Pulmonary artery endothelial cell (primary cell): ENCODE measurements around the gene FAM228A. TPM values are rescaled to one million over a fixed set of nuclear protein-coding genes. Genes with fewer than 3 reads are reported as not detected.
"Not testable (repeated sequence)": the region's sequence is repeated elsewhere in the genome, so short reads cannot be mapped to it uniquely, and the experiment has no call there.

Experiments
- DNase-seq: peaks from one replicate; pipeline ENCODE4 v3.0.0-alpha.2; 2011; ENCODE audit warnings: low read depth, low spot score
- total RNA-seq: library from RNA; depleted of rRNA; stranded (reverse); fragments of >200 nt; gene quantifications from 2 replicates; pipeline ENCODE4 v1.2.3, GENCODE V29; 2014

The FAM228A gene
- total RNA-seq, result 0.14 and 0.46 TPM in 2 replicates

DNA sequence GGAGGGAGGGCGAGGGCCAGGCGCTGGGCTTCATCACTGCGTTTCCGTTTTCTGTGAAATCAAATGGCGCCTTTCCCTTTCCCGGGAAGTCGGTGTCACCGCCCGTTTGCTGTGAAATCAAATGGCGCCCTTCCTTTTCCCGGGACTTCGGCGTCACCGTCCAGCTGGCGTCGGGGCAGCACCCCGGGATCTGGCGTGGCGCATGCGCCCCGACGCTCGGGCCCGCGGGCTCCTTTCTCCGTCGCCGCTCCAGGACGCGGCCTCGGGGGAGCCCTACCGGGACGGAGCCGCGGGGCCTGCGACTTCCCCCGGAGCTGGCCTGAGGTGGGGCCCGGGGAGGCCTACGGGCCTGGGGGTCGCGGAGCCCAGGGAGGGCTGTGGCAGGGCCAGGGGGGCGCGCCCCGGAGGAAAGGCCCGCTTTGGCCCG lies at the start of gene FAM228A:
Gene FAM228A, plus strand, starts transcription at position 203 of the 427 bp plus-strand sequence. CDS start 428 bp downstream, outside the sequence.
- no peak for DNase-seq

DNA sequence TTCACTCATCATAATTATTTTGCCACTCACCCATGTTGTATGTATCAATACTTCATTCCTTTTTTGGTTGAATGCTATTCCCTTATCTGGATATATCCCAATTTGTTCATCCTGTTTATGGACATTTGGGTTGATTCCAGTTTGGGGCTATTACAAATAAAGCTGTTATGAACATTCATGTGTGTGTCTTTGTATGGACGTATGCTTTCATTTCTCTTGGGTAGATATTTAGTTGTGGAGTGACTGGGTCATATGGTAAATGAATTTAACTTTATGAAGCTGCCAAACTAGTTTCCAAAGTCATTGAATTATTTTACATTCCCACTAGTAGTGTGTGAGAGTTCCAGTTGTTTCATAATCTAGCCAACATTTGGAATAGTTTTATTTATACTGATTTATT lies 48.9 kb upstream of the FAM228A start:
- no peak for DNase-seq

DNA sequence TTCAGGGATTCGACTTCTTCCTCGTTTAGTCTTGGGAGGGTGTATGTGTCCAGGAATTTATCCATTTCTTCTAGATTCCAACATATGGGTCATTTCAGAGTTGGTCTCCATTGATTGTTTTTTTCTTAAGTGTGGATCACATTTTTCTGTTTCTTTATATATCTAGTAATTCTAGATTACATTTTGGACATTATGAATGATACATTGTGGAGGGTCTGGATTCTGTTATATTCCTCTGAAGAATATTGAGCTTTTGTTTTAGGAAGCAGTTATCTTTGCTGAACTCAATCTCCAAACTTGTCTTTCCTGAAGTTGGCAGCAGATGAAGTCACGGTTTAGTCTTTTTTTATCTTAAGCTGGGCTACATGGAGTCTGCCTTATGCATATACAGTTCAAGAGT lies 42.3 kb upstream of the FAM228A start:
- no peak for DNase-seq

DNA sequence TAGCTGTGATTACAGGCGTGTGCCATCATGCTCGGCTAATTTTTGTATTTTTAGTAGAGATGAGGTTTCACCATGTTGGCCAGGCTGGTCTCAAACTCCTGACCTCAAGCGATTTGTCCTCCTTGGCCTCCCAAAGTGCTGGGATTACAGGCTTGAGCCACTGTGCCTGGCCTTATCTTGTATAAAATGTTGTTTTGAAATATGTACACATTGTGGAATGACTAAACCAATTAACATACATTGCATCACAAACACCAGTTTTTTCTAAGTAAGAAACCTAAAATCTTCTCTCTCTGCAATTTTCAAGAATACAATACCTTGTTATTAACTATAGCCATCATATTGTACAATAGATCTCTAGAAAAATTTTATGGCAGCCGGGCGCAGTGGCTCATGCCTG lies 34.5 kb upstream of the FAM228A start:
- DNase-seq, result not testable (repeated sequence)

DNA sequence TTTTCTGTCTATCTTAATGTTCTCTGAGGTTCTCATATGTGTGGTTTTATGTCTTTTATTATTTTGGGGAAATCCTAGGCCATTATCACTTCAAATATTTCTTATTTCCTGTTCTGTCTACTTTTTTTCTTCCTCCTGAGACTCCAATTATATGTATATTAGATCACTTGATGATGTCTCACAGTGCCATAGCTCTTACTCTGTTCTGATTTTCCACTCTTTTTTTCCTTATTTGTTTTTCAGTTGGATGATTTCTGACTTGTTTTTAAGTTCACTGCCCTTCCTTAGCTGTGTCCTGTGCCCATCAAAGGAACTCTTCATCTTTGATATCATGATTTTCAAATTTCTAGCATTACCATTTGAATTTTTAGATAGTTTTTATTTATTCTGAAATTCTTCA lies 27.5 kb upstream of the FAM228A start:
- no peak for DNase-seq

DNA sequence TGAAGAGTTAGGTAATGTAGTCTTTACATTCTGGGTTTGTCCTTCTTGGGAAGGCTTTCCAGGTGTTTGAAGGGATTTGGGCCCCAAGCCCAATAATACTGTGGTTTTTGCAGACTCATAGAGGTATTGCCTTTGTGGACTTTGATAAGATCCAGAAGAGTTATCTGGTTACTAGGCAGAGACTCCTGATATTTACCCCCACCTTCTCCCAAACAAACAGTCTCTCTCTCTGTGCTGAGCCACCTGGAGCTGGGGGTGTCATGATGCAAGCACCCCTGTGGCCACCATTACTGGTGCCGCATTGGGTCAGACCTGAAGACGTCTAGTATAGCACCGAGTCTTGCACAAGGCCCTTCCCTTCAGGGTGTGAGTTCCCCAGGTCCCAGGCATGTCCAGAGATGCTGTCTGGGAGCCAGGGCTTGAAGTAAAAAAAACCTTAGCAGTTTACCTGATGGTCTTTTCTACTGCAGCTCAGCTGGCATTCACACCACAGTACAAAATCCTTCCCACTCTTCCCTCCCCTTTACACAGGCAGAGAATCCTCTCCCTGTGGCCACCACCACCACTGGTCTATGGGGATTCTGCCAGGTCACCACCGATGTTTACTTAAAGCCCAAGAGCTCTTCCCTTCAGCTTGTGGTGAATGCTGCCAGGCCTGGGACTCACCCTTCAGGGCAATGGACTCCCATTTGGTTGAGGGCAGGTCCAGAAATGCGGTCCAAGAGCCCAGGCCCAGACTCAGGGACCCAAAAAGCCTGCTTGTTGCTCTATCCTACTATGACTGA lies 22.2 kb upstream of the FAM228A start:
- DNase-seq, result no peak

DNA sequence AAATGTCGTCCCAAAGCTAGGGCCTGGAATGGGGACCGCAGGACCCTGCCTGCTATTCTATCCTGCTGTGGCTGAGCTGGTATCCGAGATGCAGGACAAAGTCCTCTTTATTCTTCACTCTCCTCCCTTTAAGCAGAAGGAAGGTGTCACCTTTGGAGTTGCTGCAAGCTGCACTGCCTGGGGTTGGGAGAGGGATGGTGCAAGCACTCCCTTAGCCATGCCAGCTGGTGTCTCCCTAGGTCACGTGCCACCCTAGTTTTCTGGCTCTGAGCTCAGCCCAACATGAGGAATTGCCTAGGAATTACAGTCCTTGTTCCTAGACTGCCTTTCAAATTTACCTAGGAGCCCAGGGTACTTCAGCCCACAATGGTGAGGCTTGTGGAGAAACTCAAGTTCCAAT lies 21.4 kb upstream of the FAM228A start:
- no peak for DNase-seq

DNA sequence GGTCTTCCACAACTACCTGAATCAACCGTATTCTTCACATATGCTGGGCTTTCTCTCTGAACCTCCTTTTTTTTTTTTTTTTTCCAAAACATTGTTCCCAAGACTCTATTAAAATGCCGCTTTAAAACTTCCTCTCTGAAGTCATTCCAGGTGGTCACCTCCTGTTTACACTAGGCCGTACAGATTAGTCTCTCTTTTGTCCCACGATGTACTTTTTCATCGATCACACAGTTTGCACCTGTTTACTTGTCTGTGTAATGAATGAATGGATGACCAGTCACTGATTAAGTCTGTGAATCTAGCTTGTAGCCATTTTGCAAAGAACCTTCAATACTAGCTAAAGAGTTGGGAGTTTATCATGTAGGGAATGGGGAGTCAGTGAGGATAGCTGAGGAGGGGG lies 16.7 kb upstream of the FAM228A start:
- no peak for DNase-seq

DNA sequence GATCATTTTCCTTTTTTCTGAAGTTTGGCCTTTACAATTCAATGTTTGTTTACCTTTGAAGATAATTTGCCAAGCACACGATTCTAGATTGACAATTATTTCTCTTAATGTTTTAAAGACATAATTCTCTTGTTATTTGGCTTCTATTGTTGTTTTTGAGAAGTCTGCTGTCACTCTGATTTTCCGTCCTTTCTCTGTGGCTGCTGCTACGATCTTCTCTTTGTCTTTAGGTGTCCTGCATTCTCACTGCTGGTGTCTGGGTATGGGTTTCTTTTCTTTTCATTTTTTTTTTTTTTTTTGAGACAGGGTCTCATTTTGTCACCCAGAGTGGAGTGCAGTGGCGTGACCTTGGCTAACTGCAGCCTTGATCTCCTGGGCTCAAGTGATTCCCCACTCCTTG lies 15.1 kb upstream of the FAM228A start:
- DNase-seq, result no peak

DNA sequence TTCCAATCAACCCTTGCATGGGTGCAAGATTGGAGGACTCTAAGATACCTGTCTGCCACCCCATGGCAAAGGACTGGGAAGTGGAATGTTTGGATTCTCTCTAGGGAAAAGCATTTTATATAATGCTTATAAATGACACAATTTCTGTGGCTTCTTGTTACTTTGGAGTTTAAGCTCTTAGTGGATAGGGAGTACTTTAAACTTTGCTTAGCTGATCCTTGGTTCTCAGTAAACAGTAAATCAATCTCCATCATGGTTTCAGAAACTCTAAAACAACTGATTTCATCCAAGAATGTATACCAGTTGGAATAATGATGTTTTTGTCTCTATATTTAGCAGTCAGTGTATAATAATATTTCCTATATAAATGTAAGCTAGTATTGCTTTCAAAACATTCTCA lies 14.1 kb upstream of the FAM228A start:
- DNase-seq, result no peak

DNA sequence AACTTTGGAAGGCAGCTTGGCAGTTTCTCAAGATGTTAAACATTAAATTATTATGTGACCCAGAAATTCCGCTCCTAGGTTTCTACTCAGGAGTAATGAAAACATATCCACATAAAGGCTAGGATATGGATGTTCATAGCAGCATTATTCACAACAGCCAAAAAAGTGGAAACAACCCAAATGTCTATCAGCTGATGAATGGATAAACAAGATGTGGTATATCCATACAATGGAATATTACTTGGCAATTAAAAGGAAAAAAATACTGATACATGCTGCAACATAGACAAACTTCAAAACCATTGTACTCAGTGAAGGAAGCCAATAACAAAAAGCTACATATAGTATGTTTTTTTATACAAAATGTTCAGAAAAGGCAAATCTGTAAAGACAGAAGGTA lies 12.4 kb upstream of the FAM228A start:
- no peak for DNase-seq

DNA sequence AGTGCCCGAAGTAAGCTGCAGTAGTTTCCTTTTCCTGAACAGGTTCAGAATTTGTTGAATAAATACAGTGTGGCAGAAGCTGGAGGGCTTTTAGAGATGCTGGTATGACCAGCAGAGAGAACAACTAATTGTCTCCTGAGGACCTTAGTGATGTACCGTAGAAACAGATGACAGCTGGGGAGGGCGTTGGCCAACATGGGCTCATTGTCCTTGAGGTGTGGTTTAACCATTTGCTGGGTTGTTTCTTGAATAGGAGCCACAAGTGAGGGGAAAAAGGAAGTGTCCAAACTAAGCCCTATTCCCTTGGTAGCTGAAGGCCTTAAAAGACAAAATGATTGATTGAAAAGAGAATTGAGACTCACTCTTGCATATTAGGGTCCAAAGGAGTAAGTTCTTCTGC lies 11.7 kb upstream of the FAM228A start:
- no peak for DNase-seq

DNA sequence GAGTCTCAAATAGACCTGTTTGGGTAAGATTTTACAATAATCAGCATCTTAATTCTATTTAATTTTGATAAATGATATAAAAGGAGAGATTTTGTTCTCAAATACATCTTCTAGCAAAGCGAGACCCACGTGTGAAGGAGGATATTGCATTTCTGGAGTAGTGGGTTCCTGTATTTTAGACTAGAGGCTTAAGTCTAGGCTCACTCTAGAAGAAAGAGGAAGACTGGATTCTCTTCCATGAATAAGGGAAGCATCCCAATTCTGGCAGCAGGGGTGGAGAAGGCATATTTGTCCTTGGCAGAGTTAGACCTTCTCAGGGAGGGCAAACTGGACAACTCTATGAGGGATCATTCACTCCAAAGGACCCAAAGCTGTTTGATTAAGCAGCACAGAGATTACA lies 11.3 kb upstream of the FAM228A start:
- no peak for DNase-seq

DNA sequence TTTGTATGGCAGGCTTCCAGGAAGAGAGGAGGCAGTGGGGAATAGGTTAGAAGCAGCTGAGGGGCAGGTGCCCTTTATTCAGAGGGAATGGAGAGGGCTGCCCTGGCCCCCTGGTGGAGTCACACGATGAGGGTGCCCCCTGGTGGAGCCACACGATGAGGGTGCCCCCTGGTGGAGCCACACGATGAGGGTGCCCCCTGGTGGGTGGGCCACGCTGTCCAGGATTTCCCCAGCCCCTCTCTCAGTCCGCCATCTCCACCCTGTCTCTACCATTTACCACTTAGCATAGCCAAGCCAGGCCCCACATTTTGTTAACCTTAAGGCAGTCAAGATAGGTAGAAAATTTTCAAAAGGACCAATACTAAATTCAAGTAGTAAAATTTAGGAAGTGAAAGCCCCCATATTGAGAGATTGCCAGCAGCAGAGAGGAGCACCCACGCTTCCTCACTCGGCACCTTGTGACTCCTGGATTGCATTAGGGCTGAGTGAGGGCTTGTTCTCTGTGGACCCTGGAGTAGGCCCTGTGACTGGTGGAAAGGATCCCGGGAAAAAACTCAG lies 10.4 kb upstream of the FAM228A start:
- no peak for DNase-seq

DNA sequence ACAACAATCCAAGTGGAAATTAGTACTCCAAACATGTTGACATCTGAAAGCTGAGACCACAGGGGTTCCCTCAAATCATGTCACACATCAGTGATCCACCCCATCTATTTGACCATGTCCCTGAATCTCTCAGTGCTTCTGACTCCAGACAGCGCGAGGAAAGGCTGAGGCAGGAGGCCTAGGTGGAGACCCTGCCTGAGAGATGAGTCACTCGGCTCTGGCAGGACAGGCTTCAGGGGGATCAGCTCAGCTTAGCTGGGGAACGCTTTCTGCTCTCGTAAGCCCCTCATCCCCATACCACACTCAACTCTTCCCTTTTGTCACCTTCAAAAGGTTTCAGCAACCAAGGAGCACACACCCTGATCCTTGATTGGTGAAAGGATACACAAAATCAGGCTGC lies 5.8 kb upstream of the FAM228A start:
- no peak for DNase-seq

DNA sequence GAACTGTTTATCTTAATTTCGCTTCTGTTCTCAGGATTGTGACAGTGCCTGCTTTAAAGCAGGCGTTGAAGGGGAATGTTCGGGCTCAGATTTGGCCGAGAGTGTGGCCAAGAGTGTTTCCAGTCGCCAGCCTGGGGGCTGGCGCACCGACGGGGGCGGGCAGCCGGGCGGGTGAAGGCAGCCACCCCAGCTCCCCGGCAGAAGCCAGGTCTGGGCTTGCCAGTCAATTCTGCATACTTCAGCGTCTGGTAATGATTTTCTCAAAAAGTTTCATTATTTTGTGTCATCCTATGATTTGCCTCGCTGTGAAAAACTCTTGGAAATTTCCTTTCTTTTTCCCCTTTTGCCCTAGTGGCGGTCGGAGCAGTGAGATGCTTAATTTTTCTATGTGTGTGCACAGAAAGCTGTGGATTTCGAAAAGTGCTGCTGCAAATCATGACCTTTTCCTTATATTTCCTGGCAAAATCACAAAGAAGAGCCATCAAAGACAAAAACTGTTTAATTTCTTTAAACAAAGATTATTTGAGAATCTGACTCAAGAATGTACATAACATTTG lies 856 bp downstream of the FAM228A start:
- no peak for DNase-seq

DNA sequence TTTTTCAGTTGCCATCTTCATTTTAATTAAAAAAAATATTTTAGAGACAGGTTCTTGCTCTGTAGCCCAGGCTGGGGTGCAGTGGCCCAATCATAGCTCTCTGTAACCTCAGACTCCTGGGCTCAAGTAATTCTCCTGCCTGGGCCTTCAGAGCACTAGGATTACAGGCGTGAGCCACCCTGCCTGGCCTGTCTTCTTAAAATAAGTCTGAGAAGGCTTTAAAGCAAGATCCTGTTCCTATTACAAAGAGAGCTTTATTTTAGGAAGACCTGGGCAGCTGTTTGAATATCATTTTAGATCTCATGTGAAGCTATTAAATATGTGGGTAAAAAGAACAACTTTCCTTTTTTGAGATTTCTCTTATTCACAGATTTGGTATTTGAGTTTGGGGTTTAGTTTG lies 1.5 kb downstream of the FAM228A start:
- DNase-seq, result no peak

DNA sequence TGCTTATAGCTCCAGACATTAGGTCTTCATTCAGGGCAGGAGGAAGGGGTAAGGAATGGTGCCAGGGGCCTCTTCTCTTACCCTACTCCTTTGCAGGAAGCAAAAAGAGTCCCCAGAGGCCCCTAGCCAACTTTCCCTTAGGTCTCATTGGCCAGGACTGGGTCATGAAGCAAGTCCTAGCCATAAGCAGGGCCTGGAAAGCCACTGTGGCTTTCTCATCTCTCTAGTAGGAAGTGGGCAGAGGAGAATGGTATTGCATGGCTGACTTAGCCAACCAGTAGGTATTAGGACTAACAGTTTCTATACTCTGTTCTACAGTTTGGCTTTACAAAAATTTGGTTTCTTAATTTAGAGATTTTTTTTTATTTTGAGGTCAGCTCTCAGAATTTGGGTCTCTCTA lies 4.8 kb downstream of the FAM228A start:
- no peak for DNase-seq

DNA sequence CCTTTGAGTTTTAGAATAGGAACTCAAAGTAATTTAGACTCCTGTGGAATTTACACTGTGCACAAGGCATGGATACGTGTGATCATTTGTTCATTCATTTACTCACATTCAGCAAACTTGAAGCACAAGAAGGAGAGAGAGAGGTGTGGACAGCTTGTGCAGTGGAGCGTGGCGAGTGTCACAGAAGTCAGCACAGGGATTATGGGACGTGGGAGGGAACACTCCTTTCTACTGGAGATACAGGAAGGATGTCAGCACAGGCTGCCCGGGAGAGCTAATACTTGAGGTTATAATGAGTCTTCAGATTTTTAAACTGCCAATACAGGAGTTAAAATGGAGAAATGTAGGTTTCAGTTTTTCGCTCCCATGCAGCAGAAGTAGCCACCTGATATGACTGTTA lies 7.0 kb downstream of the FAM228A start:
- DNase-seq, result no peak

DNA sequence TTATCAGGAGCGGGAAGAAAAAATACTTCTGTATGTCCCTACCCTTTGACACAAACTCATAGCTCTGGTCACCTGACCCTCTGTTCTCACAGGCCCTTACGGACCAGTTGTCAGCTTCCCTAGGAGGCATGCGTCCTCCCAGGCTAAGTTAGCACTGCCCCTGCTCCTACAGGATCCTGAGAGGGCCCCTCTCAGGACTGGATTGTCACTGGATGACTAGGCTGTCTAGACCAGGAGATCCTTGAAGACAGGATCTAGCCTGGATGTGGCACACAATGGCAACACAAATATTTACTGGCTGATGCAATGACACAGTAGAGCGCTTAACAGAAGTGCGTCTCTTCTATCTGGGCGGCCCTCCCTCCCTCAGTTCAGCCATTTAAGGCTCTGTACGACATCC lies 7.7 kb downstream of the FAM228A start:
- no peak for DNase-seq

DNA sequence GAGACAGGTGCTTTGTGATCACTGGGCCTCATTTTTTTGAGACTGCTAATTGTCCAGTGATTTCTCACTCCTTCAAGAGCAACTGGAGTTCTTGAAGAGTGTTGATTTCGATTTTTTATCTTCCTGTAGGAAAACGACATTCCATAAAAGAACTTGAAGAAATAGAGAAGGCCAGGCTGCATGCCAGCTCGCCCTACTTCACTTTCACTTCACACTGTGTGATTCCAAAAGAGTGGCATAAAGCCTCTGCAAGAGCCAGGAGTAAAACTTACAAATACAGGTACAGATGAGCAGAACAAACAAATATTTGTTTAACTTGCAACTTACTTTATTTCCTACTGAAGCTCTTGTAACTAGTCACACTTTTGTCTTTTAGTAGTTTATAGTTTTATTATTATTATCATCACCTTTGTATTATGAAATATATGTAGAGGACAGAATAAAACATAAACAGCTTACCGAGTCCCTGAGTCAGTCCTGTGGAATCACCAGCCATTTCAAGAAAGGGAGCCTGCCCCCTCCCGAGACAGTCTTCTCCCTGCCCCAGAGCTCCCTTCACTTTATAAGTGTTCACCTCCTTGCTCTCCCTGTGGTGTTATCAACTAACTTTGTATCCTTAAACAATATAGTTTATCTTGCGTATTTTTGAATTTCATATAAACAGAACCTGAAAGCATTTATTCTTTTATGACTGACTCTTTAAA lies 8.7 kb downstream of the FAM228A start:
- DNase-seq, result no peak

DNA sequence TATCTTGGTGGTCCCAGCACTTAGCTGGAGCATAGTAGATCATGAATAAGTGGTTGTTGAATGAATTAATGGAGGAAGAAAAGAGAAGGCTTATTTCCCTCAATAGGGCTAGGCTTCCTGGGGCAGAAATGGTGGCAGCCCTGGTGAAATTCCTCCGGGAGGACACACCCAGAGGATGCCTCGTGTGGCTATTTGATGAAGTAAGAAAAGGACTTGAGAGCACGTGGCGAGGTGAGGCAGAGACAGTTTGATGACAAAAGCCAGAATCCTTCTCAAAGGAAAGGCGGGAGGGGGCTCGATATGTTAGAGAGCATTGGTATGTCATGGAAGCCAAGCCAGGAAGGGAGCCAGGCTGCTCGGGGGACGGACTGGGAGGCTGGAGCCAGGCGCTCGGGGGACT lies 14.7 kb downstream of the FAM228A start:
- no peak for DNase-seq
